Stimulated activated CD8-positive, alpha-beta memory T cell treated with anti-CD3 and anti-CD28 coated beads, Interleukin-12 subunit alpha, Interleukin-12 subunit beta, amount 100 ng/mL, for 1 hour (primary cell): ENCODE results near the gene CREB5.
"Not testable (repeated sequence)": the region's sequence is repeated elsewhere in the genome, so short reads cannot be mapped to it uniquely, and the experiment has no call there.

Experiments used
- DNase-seq: peaks from one replicate; pipeline ENCODE4 v3.0.0-alpha.2; 2020; ENCODE audit warnings: low read depth

The CREB5 gene

GRCh38 chr7:28411876-28412662 lies at the start of gene CREB5:
TSS of gene CREB5 (plus strand) at chr7:28412518. CDS start at chr7:28412915, 397 bp downstream.
- DNase-seq: no peak

- no peak for DNase-seq
Measured at GRCh38 chr7:28362812-28363211, 49.5 kb upstream of the CREB5 start.

DNA sequence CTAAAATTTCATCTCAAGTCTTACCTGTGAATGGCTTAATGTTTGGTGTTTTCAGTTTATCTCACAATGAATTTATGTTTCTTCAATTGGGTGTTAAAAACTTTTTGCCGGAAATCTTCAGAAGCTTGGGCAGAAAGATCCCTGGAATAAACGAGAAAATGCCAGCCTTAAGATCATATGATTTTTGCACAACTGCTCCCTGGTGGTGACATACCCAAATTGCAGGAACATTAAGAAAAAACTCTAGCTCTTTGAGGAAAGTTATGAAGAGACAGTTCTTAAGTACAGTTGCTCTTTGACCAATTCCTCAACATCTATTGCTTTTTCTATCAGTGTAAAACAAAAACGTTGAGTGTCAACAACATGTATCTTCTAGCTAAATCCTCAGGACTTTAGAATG lies 48.2 kb upstream of the CREB5 start:
- no peak for DNase-seq

GRCh38 chr7:28369523-28369922 lies 42.8 kb upstream of the CREB5 start:
- no peak for DNase-seq

GRCh38 chr7:28371846-28372245 lies 40.5 kb upstream of the CREB5 start:
- no peak for DNase-seq

DNA sequence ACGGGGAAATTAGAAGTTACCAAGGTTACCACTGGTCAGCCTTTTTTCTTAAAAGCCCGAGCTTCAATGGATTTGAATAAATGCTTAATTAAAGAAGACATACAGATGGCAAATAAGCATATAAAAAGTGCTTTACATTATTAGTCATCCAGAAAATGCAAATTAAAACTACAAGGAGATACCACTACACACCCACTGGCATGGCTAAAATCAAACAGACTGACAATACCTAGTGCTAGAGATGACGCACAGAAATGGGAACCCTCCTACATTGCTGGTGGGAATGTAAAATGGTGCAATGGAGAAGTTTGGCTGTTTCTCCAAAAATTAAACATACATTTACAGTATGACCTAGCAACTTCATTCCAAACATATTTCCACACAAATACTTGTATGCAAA lies 38.3 kb upstream of the CREB5 start:
- no peak for DNase-seq

DNA sequence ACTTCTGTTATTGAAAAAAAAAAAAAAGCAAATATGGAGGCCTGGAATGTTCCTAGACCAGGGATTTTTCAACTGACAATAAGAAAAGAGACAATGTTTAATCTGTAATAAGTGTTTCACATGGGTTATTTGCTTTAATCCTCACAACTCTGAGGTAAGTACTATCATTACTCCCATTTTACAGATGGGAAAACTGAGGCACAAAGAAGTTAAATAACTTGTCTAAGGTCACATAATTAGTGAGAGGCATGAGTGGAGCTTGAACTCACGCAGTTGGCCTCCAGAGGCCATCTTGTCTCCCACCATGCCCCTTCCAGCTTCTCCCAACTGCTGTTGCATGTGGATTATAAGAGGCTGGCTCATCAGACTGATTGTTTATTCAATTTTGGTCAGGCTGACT lies 36.6 kb upstream of the CREB5 start:
- DNase-seq: no peak

DNA sequence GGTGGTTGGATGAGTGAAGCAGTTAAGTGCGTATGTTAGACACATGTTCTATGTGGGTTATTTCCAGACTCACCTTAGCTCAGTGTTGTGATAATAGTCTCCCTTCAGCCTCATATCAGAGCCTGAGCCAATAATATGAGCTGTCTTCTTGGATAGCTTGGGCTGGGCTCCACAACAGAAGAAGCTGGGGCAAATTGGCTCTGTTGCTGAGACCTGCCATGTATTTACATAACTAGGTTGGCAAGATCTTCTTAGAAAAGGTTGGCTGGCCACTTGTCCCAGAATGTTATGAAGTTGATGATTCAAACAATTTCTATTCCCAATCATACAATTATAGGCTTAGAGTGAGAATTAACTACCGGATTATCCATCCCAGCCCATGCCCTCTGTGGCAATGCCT lies 35.7 kb upstream of the CREB5 start:
- no peak for DNase-seq

DNA sequence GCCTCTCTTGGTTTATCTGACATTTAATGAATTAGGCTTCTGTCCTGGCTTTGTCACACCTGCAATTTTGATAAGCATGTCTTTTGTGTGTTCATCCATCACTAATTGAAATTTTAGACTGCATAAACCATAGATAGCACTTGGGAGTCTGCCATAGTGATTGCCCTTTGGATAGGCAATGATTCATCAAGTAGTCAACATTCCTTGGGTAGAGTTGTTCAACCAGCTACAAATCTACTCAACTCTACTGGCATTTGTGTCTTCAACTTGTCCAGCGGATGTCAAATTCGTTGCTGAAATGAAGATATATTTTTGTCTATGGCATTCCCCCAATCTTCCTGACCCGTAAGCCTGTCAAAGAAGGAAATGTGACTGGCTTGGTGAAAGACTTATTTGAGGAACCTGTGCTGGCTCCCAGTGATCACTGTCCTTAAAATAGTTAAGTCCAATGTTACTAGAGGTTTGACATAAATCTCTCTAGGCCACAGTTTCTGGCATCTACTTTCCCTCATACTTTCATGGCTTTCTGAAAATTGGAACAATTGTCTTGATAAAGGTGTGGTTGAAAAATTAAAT lies 33.7 kb upstream of the CREB5 start:
- no peak for DNase-seq

DNA sequence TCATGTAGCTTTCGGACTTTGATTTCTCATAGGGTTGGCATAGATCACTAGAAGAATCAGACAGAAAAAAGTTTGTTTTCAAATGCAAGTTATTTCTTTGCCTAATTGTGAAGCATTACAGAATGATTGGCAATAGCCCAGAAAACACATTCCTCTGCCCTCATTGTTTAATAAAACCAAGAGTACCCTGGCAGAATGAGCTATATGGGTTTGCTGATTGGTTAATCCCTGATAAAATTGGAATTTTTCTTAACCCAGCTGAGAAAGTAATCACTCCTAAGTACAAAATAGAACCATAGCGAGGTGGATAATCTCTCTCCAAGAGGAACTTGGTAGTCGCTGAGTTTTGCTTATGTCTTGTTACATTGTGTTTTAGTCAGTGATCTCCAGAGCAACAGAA lies 30.9 kb upstream of the CREB5 start:
- no peak for DNase-seq

DNA sequence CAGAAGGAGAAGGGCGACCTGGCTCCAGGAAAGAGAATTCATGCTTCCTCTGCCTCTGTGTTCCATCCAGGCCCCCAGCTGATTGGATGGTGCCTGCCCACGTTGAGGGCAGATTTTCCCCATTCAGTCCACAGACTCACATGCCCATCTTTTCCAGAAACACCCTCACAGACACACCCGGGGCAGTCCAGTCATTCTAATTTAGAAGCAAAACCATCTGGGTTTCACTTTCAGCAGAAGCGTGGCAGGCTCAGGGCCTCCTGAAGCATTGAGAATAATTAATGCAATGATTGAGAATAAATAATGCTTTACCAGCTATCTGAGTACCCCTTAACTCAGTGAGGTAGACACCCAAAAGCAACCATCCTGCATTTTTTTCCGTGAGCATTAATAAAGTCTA lies 30.2 kb upstream of the CREB5 start:
- no peak for DNase-seq

- no peak for DNase-seq
Measured at GRCh38 chr7:28383975-28384374, 28.3 kb upstream of the CREB5 start.

DNA sequence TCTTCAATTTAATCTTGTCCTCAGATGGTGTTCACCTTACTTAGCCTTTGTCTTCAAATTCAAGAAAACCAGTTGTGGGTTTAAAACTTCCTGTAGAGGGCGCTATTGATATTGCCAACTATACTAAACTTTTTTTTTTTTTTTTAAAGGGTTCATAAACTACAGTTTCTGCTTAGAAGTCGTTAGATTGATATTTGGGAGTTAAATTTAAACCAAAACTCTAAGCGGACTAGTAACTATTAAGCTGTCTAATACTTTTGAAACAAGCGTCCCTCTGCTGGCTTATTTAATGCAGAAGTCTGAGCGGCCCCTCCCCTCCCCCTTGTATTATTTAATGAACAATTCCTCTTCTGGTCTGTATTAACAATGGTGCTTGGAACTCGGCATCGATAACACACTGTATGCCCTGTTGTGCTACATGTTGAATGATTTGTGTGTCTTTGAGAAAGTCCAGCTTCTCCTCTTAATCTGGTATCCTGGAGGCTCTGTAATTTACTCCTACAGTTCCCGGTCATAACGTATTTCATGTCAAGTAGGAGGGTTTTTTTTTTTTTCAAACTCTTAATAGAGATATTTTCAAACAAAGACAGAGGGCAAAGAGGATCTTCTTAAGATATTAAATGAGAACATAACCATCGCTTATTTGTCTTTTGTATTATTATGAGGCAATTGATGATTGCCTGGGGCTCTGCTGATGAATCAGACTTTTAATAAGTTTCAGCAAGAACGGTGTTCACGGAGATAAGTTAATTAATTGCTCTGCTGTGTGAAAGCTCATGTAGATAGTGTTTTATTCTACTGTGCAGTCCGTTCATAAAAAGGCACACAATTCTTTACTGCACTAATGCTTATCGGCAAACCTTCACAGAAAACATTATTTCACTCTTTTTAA lies 22.6 kb upstream of the CREB5 start:
- no peak for DNase-seq

GRCh38 chr7:28390426-28390825 lies 21.9 kb upstream of the CREB5 start:
- DNase-seq: no peak

GRCh38 chr7:28392289-28392688 lies 20.0 kb upstream of the CREB5 start:
- DNase-seq: no peak

GRCh38 chr7:28395404-28395803 lies 16.9 kb upstream of the CREB5 start:
- no peak for DNase-seq

- DNase-seq: no peak
Measured at GRCh38 chr7:28395831-28396230, 16.5 kb upstream of the CREB5 start.

DNA sequence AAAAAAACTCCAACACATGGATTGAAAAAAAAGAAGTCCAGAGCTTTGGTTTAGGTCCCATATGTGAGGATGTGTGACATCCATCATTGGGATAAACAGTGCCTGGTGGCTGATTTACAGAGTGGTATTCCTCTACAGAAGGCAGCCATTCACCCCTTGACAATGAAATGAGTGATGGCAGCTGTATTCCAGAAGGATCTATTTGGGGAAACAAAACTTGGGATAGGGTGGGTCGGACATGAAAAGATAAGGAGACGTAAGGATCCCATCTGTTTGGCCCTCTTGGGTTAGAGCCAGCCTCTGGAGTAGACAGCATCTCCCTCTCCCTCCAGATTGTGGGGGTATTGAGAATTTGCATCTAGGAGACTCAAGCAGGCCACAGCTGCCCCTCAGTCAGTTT lies 15.2 kb upstream of the CREB5 start:
- DNase-seq: no peak

GRCh38 chr7:28400838-28401360 lies 11.4 kb upstream of the CREB5 start:
- no peak for DNase-seq

GRCh38 chr7:28401567-28401966 lies 10.8 kb upstream of the CREB5 start:
- not testable (repeated sequence) for DNase-seq

GRCh38 chr7:28405662-28406061 lies 6.7 kb upstream of the CREB5 start:
- DNase-seq: no peak

- DNase-seq: no peak
Measured at GRCh38 chr7:28406192-28406591, 6.1 kb upstream of the CREB5 start.

DNA sequence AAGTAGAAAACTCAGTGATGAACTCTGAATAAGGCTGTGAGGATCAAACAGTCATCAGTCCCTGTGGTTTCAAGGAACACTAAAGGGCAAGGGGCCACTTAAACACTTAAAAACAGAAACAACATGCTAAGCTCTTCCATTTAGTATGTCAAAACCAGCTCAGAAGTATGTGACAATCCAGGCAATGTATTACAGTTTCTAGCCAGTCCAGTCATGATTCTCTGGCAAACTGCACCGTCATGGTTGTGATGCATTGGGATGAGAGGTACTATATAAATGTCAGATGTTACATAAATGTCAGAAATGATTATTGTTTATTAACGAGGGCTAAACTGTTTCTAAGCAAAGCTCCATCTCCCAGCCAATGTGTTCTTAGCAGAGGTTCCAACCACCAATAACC lies 4.7 kb upstream of the CREB5 start:
- DNase-seq: no peak
